Activated CD4-positive, alpha-beta T cell treated with anti-CD3 and anti-CD28 coated beads, Interleukin-2, amount 10 ng/mL, durations not matched to agents 24 days and 14 days (primary cell): ENCODE measurements around the gene CCDC9B. TPM values are rescaled to one million over a fixed set of nuclear protein-coding genes. Genes with fewer than 3 reads are reported as not detected.
A peak's percentile ranks its signal among the peaks of the same experiment; 100 is the strongest.

Source experiments
- DNase-seq: peaks from one replicate; pipeline ENCODE4 v3.0.0; 2022
- H3K27ac Mint-ChIP-seq: one replicate; pipeline ENCODE4 v1.8.0; 2022; ENCODE audit warnings: mild to moderate bottlenecking, mixed read lengths
- H3K27me3 Mint-ChIP-seq: one replicate; pipeline ENCODE4 v1.8.0; 2022; ENCODE audit warnings: mixed read lengths
- H3K36me3 Mint-ChIP-seq: one replicate; pipeline ENCODE4 v1.8.0; 2022; ENCODE audit warnings: low read depth, mild to moderate bottlenecking, mixed read lengths
- H3K4me1 Mint-ChIP-seq: one replicate; pipeline ENCODE4 v1.8.0; 2021; ENCODE audit warnings: mixed read lengths
- H3K4me3 Mint-ChIP-seq: one replicate; pipeline ENCODE4 v1.8.0; 2022; ENCODE audit warnings: mild to moderate bottlenecking, moderate library complexity, mixed read lengths
- H3K9me3 Mint-ChIP-seq: one replicate; pipeline ENCODE4 v1.8.0; 2021; ENCODE audit warnings: mixed read lengths
- intact Hi-C: fragments of 100-400 bp; cut with micrococcal nuclease; formaldehyde crosslinking; loops from one replicate; pipeline ENCODE4 v1.15.1; 2023
- total RNA-seq: library from RNA; stranded (reverse); gene quantifications from 2 replicates; pipeline ENCODE4 v1.2.3, GENCODE V29; 2022

CCDC9B gene
- total RNA-seq, 1 donor from 2014 or later = 0.54 TPM

- Mint-ChIP-seq H3K4me3 (peak overlapping the region; percentile 26), H3K36me3 (no peaks in the 10 kb centered on the region), H3K27me3 (peaks cover 11% of the 10 kb centered on the region), H3K9me3 (no peaks in the 10 kb centered on the region), H3K27ac (no peak overlapping the region), H3K4me1 (peaks cover 8% of the 10 kb centered on the region)
- no peak for DNase-seq
- intact Hi-C loops = loop anchor here (5.0 kb wide), 1 partner anchor 53 kb away; no protein-coding TSS in a partner anchor
These were observed 28.7 kb upstream of the CCDC9B start for GRCh38 chr15:40369474-40369869.

- intact Hi-C loops = loop anchor here (5.0 kb wide), 1 partner anchor 53 kb away; no protein-coding TSS in a partner anchor
- Mint-ChIP-seq H3K27me3 (peaks cover 11% of the 10 kb centered on the region), H3K9me3 (no peaks in the 10 kb centered on the region), H3K4me1 (peaks cover 8% of the 10 kb centered on the region), H3K27ac (no peak overlapping the region), H3K36me3 (no peaks in the 10 kb centered on the region), H3K4me3 (peak overlapping the region; percentile 26)
- DNase-seq = no peak
These were observed 28.2 kb upstream of the CCDC9B start for GRCh38 chr15:40368719-40369473.

- DNase-seq = peak; percentile 96
- H3K9me3 Mint-ChIP-seq = no peaks in the 10 kb centered on the region
- no peaks in the 10 kb centered on the region for H3K36me3 Mint-ChIP-seq
- H3K27me3 Mint-ChIP-seq = peaks cover 11% of the 10 kb centered on the region
- H3K4me3 Mint-ChIP-seq = peak overlapping the region; percentile 83
- intact Hi-C loops = loop anchor here (5.0 kb wide), 1 partner anchor 54 kb away; no protein-coding TSS in a partner anchor
- H3K27ac Mint-ChIP-seq = peak overlapping the region; percentile 71
- H3K4me1 Mint-ChIP-seq = peaks cover 8% of the 10 kb centered on the region
These were observed 27.2 kb upstream of the CCDC9B start for GRCh38 chr15:40367686-40368611.

- intact Hi-C loops = loop anchor here (5.0 kb wide), 1 partner anchor 55 kb away; no protein-coding TSS in a partner anchor
- Mint-ChIP-seq H3K4me3 (peak overlapping the region; percentile 83), H3K36me3 (no peaks in the 10 kb centered on the region), H3K9me3 (no peaks in the 10 kb centered on the region), H3K27ac (peak overlapping the region; percentile 71), H3K27me3 (peaks cover 11% of the 10 kb centered on the region), H3K4me1 (peaks cover 8% of the 10 kb centered on the region)
- DNase-seq = no peak
These were observed 26.6 kb upstream of the CCDC9B start for GRCh38 chr15:40367371-40367685.

- peaks cover 11% of the 10 kb centered on the region for H3K27me3 Mint-ChIP-seq
- H3K9me3 Mint-ChIP-seq = no peaks in the 10 kb centered on the region
- no peaks in the 10 kb centered on the region for H3K36me3 Mint-ChIP-seq
- intact Hi-C loops = loop anchor here (5.0 kb wide), 1 partner anchor 56 kb away; no protein-coding TSS in a partner anchor
- H3K4me3 Mint-ChIP-seq = peak overlapping the region; percentile 83
- no peak overlapping the region for H3K27ac Mint-ChIP-seq
- DNase-seq = no peak
- peaks cover 8% of the 10 kb centered on the region for H3K4me1 Mint-ChIP-seq
These were observed 26.0 kb upstream of the CCDC9B start for GRCh38 chr15:40366457-40367370.

- H3K36me3 Mint-ChIP-seq = no peaks in the 10 kb centered on the region
- H3K4me1 Mint-ChIP-seq = peaks cover 8% of the 10 kb centered on the region
- peaks cover 8% of the 10 kb centered on the region for H3K27me3 Mint-ChIP-seq
- DNase-seq = no peak
- no peaks in the 10 kb centered on the region for H3K9me3 Mint-ChIP-seq
- intact Hi-C loops = loop anchor here (5.0 kb wide), 1 partner anchor 56 kb away; no protein-coding TSS in a partner anchor
- H3K27ac Mint-ChIP-seq = no peak overlapping the region
- H3K4me3 Mint-ChIP-seq = no peak overlapping the region
These were observed 25.1 kb upstream of the CCDC9B start for GRCh38 chr15:40365624-40366456.

- H3K36me3 Mint-ChIP-seq = no peaks in the 10 kb centered on the region
- H3K27me3 Mint-ChIP-seq = peaks cover 5% of the 10 kb centered on the region
- no peak overlapping the region for H3K4me3 Mint-ChIP-seq
- peaks cover 8% of the 10 kb centered on the region for H3K4me1 Mint-ChIP-seq
- intact Hi-C loops = loop anchor here (5.0 kb wide), 1 partner anchor 57 kb away; no protein-coding TSS in a partner anchor
- no peaks in the 10 kb centered on the region for H3K9me3 Mint-ChIP-seq
- H3K27ac Mint-ChIP-seq = no peak overlapping the region
- no peak for DNase-seq
These were observed 24.3 kb upstream of the CCDC9B start for GRCh38 chr15:40365016-40365415.

- H3K36me3 Mint-ChIP-seq = no peaks in the 10 kb centered on the region
These were observed 23.5 kb upstream of the CCDC9B start for GRCh38 chr15:40364251-40364650.

GRCh38 chr15:40363611-40364010 is 22.9 kb upstream of the CCDC9B start:
- DNase-seq = no peak
- intact Hi-C loops = no loop called here
- no peaks in the 10 kb centered on the region for H3K36me3 Mint-ChIP-seq
- H3K27me3 Mint-ChIP-seq = peaks cover 6% of the 10 kb centered on the region
- peaks cover 17% of the 10 kb centered on the region for H3K4me1 Mint-ChIP-seq
- no peak overlapping the region for H3K27ac Mint-ChIP-seq
- H3K9me3 Mint-ChIP-seq = no peaks in the 10 kb centered on the region
- no peak overlapping the region for H3K4me3 Mint-ChIP-seq

More at GRCh38 chr15:40364251-40364650, 23.5 kb upstream of the CCDC9B start:
- H3K4me1 Mint-ChIP-seq = peaks cover 12% of the 10 kb centered on the region
- no peak overlapping the region for H3K27ac Mint-ChIP-seq
- H3K27me3 Mint-ChIP-seq = peaks cover 5% of the 10 kb centered on the region
- DNase-seq = no peak
- no peaks in the 10 kb centered on the region for H3K9me3 Mint-ChIP-seq
- intact Hi-C loops = no loop called here
- H3K4me3 Mint-ChIP-seq = no peak overlapping the region

- Mint-ChIP-seq H3K4me1 (peaks cover 21% of the 10 kb centered on the region), H3K4me3 (no peak overlapping the region), H3K36me3 (no peaks in the 10 kb centered on the region), H3K9me3 (no peaks in the 10 kb centered on the region), H3K27ac (no peak overlapping the region), H3K27me3 (peaks cover 15% of the 10 kb centered on the region)
- no peak for DNase-seq
- intact Hi-C loops = no loop called here
These were observed 20.9 kb upstream of the CCDC9B start for GRCh38 chr15:40361640-40362039.

GRCh38 chr15:40360015-40360414 is 19.3 kb upstream of the CCDC9B start:
- peaks cover 18% of the 10 kb centered on the region for H3K4me1 Mint-ChIP-seq
- no peaks in the 10 kb centered on the region for H3K36me3 Mint-ChIP-seq
- no peak overlapping the region for H3K4me3 Mint-ChIP-seq
- H3K27ac Mint-ChIP-seq = no peak overlapping the region
- no peak for DNase-seq
- intact Hi-C loops = no loop called here
- peaks cover 22% of the 10 kb centered on the region for H3K27me3 Mint-ChIP-seq
- no peaks in the 10 kb centered on the region for H3K9me3 Mint-ChIP-seq

- Mint-ChIP-seq H3K9me3 (no peaks in the 10 kb centered on the region), H3K36me3 (no peaks in the 10 kb centered on the region), H3K4me3 (peak overlapping the region; percentile 82), H3K27me3 (peaks cover 31% of the 10 kb centered on the region), H3K4me1 (peaks cover 21% of the 10 kb centered on the region), H3K27ac (peak overlapping the region; percentile 45)
- intact Hi-C loops = loop anchor here (1.0 kb wide), 2 partner anchors 14 to 24 kb away; partner anchors contain the start of gene KNSTRN
- DNase-seq = peak; percentile 82
These were observed 18.0 kb upstream of the CCDC9B start for GRCh38 chr15:40358471-40359353.
